Endothelial cell (in vitro differentiated cells): ENCODE measurements around the gene MRPL48. TPM values are rescaled to one million over a fixed set of nuclear protein-coding genes. Genes with fewer than 3 reads are reported as not detected.

Source experiments
- DNase-seq: peaks from one replicate; pipeline ENCODE4 v3.0.0; 2021; ENCODE audit warnings: low spot score
- H3K27ac Mint-ChIP-seq: one replicate; pipeline ENCODE4 v1.8.0; 2021; ENCODE audit warnings: mixed read lengths, inconsistent platforms; ENCODE audit not compliant: unreplicated experiment
- H3K27me3 Mint-ChIP-seq: one replicate; pipeline ENCODE4 v1.8.0; 2021; ENCODE audit warnings: mild to moderate bottlenecking, moderate library complexity, mixed read lengths, inconsistent platforms; ENCODE audit not compliant: unreplicated experiment
- H3K36me3 Mint-ChIP-seq: one replicate; pipeline ENCODE4 v1.8.0; 2021; ENCODE audit warnings: mild to moderate bottlenecking, low read depth, mixed read lengths, inconsistent platforms; ENCODE audit not compliant: unreplicated experiment
- H3K4me1 Mint-ChIP-seq: one replicate; pipeline ENCODE4 v1.8.0; 2021; ENCODE audit warnings: mild to moderate bottlenecking, mixed read lengths, inconsistent platforms; ENCODE audit not compliant: unreplicated experiment
- H3K4me3 Mint-ChIP-seq: one replicate; pipeline ENCODE4 v1.8.0; 2021; ENCODE audit warnings: mild to moderate bottlenecking, mixed read lengths, inconsistent platforms; ENCODE audit not compliant: unreplicated experiment
- H3K9me3 Mint-ChIP-seq: one replicate; pipeline ENCODE4 v1.8.0; 2021; ENCODE audit warnings: mixed read lengths, inconsistent platforms; ENCODE audit not compliant: unreplicated experiment
- CTCF ChIP-seq: fragments of 200-600 bp; sonication (generic); IDR thresholded peaks from one replicate; pipeline ENCODE4 v1.5.0; 2021; ENCODE audit warnings: antibody characterized with exemption; ENCODE audit not compliant: unreplicated experiment
- total RNA-seq: library from RNA; stranded (reverse); fragmentation: NEBNext Ultra II Directional; extraction: Animal tissue kit (Norgen Biotek cat#: 25700); gene quantifications from one replicate; pipeline ENCODE4 v1.2.1, GENCODE V29; 2021; ENCODE audit not compliant: unreplicated experiment

The MRPL48 gene
- total RNA-seq, 1 donor from 2014 or later = 21.7 TPM

DNA sequence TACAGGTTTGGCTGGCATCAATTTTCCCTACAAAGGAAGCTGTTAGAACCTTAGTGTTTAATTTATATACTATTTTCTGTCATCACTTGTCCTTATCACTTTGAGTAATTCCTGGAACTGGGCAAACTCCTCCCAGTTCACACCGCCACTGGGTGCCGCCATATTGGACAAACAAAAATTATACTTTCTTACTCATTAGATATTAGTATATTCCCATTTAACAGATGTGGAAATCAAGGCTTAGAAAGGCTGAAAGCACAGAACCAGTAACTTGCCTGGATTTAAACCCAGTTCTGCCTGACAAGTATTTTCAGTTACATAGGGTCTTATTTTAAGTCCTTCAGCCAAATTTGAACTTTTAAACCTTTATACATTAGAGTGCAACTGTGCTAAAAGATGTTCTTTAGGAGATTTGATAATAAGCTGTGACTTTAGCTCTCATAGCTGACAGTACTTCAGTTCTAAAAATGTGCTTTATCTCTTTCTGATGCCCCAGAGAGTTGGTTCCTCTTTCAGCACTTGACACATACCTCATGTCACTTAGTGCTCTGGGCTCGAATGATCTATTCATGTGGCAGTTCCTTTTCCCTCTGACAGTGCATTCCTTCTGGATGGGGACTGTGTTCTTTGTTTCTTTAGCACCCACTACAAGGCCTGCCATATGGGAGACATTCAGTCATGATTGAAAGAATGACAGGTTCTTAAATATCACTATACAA, 63.5 kb downstream of the MRPL48 start:
- no peak for DNase-seq
- no peaks in the 10 kb centered on the region for H3K4me1 Mint-ChIP-seq
- no peak for TF ChIP-seq CTCF
- H3K36me3 Mint-ChIP-seq = no peaks in the 10 kb centered on the region
- no peak overlapping the region for H3K4me3 Mint-ChIP-seq
- no peak overlapping the region for H3K27ac Mint-ChIP-seq
- no peaks in the 10 kb centered on the region for H3K27me3 Mint-ChIP-seq
- no peaks in the 10 kb centered on the region for H3K9me3 Mint-ChIP-seq

GRCh38 chr11:73852049-73852448, 64.4 kb downstream of the MRPL48 start:
- no peak overlapping the region for H3K4me3 Mint-ChIP-seq
- no peak overlapping the region for H3K27ac Mint-ChIP-seq
- H3K4me1 Mint-ChIP-seq = no peaks in the 10 kb centered on the region
- H3K36me3 Mint-ChIP-seq = no peaks in the 10 kb centered on the region
- H3K27me3 Mint-ChIP-seq = no peaks in the 10 kb centered on the region
- no peak for DNase-seq
- no peak for TF ChIP-seq CTCF
- no peaks in the 10 kb centered on the region for H3K9me3 Mint-ChIP-seq

DNA sequence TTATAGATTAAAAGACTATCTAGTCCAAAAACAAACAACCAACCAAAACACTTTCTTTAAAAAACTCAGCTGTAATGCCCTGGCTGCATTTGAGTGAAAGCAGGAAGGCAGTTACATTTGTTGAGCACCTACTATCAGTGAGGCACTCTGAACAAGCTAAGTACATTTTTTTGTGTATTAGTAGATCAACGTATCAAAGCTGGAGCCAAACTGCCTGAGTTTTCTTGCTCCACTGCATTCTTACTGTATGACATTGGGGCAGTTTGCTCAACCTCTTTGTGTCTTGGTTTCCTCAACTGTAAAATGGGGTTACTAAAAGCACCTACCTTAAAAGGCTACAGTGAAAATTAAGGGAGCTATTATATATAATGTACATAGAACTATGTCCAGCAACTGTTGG, 67.0 kb downstream of the MRPL48 start:
- Mint-ChIP-seq H3K27ac (no peak overlapping the region), H3K27me3 (no peaks in the 10 kb centered on the region), H3K4me3 (no peak overlapping the region), H3K36me3 (no peaks in the 10 kb centered on the region), H3K9me3 (no peaks in the 10 kb centered on the region), H3K4me1 (no peaks in the 10 kb centered on the region)
- TF ChIP-seq CTCF = no peak
- no peak for DNase-seq

GRCh38 chr11:73856031-73856567, 68.4 kb downstream of the MRPL48 start:
- Mint-ChIP-seq H3K9me3 (no peaks in the 10 kb centered on the region), H3K27ac (no peak overlapping the region), H3K27me3 (no peaks in the 10 kb centered on the region), H3K4me1 (no peaks in the 10 kb centered on the region), H3K4me3 (no peak overlapping the region), H3K36me3 (no peaks in the 10 kb centered on the region)
- no peak for TF ChIP-seq CTCF
- DNase-seq = no peak

- H3K27me3 Mint-ChIP-seq = peaks cover 2% of the 10 kb centered on the region
- TF ChIP-seq CTCF = no peak
These were observed 72.0 kb downstream of the MRPL48 start for GRCh38 chr11:73859671-73860070.

More at GRCh38 chr11:73859671-73860070, 72.0 kb downstream of the MRPL48 start:
- Mint-ChIP-seq H3K4me1 (no peaks in the 10 kb centered on the region), H3K36me3 (peaks cover 14% of the 10 kb centered on the region), H3K9me3 (no peaks in the 10 kb centered on the region), H3K4me3 (no peak overlapping the region), H3K27ac (no peak overlapping the region)
- DNase-seq = no peak
